ENCODE results near the gene OTUB1.

Gene OTUB1

GRCh38 chr11:64025205-64025604, 39.0 kb downstream of the OTUB1 start:
- no peak for TF ChIP-seq CTCF (IDR thresholded peaks at IDR 0.05)

DNA sequence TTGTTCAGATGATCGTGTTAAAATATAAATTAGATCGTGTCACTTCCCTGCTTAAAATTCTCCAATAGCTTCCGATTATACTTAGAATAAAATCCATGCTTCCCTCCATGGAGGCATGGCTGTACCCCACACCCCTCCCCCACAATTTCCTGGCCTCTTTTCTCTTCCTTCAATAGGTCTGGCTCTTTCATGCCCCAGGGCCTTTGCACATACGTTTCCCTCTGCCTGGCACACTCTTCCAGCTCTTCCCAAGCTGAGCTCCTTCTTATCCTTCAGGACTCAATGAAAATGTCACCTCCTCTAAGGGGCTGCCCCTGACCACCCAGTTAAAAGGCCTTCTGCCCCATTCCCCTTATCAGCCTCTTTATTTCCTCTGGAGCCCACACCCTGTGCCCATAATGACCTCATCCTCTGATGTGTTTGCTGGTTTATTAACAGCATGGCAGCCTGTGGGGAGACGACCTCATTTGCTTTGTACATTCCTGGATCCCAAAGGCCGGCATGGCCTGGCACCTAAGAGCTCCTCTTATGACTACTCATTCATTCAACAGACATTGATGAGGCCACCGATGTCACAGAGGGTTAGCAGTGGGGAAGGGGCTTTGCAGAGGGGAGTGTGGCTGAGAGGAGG, 40.5 kb downstream of the OTUB1 start:
- TF ChIP-seq CTCF (IDR thresholded peaks at IDR 0.05): no peak

DNA sequence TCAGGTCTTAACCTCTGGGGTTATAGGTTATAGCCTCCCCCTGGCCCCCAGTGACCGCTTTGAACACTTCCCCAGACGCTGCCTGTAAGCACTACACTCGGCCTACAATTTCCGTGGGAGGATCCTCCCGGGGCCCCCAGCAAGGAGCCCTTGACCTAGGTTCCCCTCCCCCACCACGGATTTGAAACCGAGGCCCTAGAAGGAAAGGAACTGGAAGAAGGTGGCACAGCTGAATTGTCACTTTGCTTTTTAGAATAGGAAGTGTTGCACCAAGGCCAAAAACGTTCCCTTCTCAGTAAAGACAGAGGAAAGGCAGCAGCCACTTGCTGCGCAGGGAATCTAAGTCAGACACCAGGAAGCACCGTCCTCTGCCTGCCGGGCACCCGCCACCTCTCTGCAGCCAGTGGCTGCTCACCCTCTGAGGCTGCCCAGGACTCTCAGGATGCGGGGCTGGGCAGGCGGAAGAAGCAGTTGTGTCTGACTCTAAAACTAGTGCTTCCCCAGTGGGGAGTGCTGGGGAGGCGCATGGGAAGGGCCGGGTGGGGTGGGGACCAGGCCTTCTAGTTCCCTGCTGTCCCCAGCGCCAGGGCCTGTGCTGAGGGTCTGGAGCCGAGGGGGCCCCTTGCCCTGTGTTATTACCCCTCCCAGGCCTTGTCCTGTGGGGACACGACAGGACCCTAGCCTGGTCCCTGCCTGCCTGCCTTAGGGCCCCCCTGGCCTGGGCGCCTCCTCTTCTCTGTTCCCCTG, 41.6 kb downstream of the OTUB1 start:
- TF ChIP-seq CTCF (IDR thresholded peaks at IDR 0.05): no peak

GRCh38 chr11:64028398-64029115, 42.3 kb downstream of the OTUB1 start:
- TF ChIP-seq CTCF (IDR thresholded peaks at IDR 0.05): no peak

DNA sequence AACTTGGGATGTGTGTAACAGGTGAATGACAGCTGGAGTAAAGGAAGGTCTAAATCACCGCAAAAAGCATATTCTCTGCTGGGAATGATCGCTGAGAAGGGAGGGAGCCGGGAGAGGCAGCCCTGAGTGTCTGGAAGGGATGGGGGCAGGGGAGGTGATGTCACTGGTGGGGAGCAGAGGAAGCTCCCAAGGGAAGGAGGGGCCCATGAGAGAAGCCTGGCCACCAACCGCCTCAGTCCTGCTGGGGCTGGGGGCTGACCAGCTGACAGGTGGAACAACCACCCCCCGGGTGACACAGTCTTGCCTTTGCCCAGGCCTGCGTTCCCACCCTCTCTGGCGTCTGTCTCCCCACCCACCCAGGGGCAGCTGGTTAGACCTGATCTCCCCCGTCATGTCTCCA, 43.5 kb downstream of the OTUB1 start:
- TF ChIP-seq CTCF (IDR thresholded peaks at IDR 0.05): no peak

DNA sequence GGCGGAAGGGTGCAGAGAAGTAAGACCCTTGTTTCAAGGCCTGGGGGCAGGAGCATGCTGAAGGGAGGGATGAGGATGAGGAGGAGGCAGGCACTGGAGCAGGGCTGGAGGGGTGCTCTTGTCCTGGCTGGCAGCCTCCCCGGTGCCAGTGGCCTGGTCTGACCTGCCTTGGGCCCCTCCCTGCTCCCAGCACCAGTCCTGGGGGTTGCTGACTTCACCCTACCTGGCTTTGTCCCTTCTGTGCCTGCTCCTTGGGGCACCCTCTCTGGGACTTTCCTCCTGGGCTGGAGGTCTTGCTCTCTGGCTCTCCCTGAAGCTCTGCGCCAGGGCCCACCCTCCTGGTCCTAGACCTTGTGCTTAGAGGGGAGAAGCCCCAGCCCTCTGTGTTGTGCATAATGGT, 44.8 kb downstream of the OTUB1 start:
- no peak for TF ChIP-seq CTCF (IDR thresholded peaks at IDR 0.05)

- TF ChIP-seq CTCF (IDR thresholded peaks at IDR 0.05): no peak
Measured at GRCh38 chr11:64032050-64032449, 45.8 kb downstream of the OTUB1 start.

Measured in LNCAP (cell line).